HG03520 (cell line): Measurements from ENCODE around the gene AVL9.
A peak's percentile ranks its signal among the peaks of the same experiment; 100 is the strongest.
"Not testable (repeated sequence)": the region's sequence is repeated elsewhere in the genome, so short reads cannot be mapped to it uniquely, and the experiment has no call there.

Experiments
- ATAC-seq: cut with Tn5 transposase; IDR thresholded peaks from one replicate; pipeline ENCODE4 v1.9.1; 2021; ENCODE audit warnings: mild to moderate bottlenecking, moderate library complexity; ENCODE audit not compliant: unreplicated experiment

Gene AVL9

GRCh38 chr7:32495298-32496051, at the start of gene AVL9:
Gene AVL9 (plus strand): TSS chr7:32495489. CDS start chr7:32495710, 221 bp downstream.
- peak; percentile 95 for ATAC-seq

- ATAC-seq: no peak
Observed at GRCh38 chr7:32447218-32447617, 48.1 kb upstream of the AVL9 start.

- no peak for ATAC-seq
Observed at GRCh38 chr7:32453341-32454011, 41.8 kb upstream of the AVL9 start.

- no peak for ATAC-seq
Observed at GRCh38 chr7:32458025-32458424, 37.3 kb upstream of the AVL9 start.

GRCh38 chr7:32459788-32460187, 35.5 kb upstream of the AVL9 start:
- ATAC-seq: no peak

- ATAC-seq: no peak
Observed at GRCh38 chr7:32461484-32461883, 33.8 kb upstream of the AVL9 start.

- ATAC-seq: no peak
Observed at GRCh38 chr7:32462451-32462850, 32.8 kb upstream of the AVL9 start.

- no peak for ATAC-seq
Observed at GRCh38 chr7:32462977-32463376, 32.3 kb upstream of the AVL9 start.

GRCh38 chr7:32464641-32465416, 30.5 kb upstream of the AVL9 start:
- ATAC-seq: not testable (repeated sequence)

GRCh38 chr7:32470004-32470403, 25.3 kb upstream of the AVL9 start:
- ATAC-seq: not testable (repeated sequence)

- no peak for ATAC-seq
Observed at GRCh38 chr7:32470871-32471270, 24.4 kb upstream of the AVL9 start.

- ATAC-seq: no peak
Observed at GRCh38 chr7:32472015-32472414, 23.3 kb upstream of the AVL9 start.

GRCh38 chr7:32474008-32474407, 21.3 kb upstream of the AVL9 start:
- ATAC-seq: no peak

- no peak for ATAC-seq
Observed at GRCh38 chr7:32476816-32477648, 18.3 kb upstream of the AVL9 start.

- no peak for ATAC-seq
Observed at GRCh38 chr7:32477649-32477980, 17.7 kb upstream of the AVL9 start.

GRCh38 chr7:32479574-32480200, 15.6 kb upstream of the AVL9 start:
- no peak for ATAC-seq

GRCh38 chr7:32481176-32481575, 14.1 kb upstream of the AVL9 start:
- ATAC-seq: no peak

- ATAC-seq: no peak
Observed at GRCh38 chr7:32481921-32482320, 13.4 kb upstream of the AVL9 start.

- no peak for ATAC-seq
Observed at GRCh38 chr7:32489788-32490126, 5.5 kb upstream of the AVL9 start.

- ATAC-seq: peak; percentile 87
Observed at GRCh38 chr7:32490127-32490796, 5.0 kb upstream of the AVL9 start, which contains the start of gene LSM5. Gene LSM5 (minus strand): TSS chr7:32490380. CDS start chr7:32490365, 15 bp downstream.
